HL-60/S4 treated with retinoic acid at 250 ng/mL for 4 days and 3 days (cell line): Measurements from ENCODE around the gene TBC1D4.
"Not testable (repeated sequence)": the region's sequence is repeated elsewhere in the genome, so short reads cannot be mapped to it uniquely, and the experiment has no call there.

Source experiments
- in situ Hi-C: fragments of 300-500 bp; cut with MboI; formaldehyde crosslinking; loops from 2 replicates; pipeline ENCODE4 v1.7.0; 2022; ENCODE audit warnings: low sequenced_read_pairs

Gene TBC1D4

GRCh38 chr13:75299913-75300862 is 181.8 kb downstream of the TBC1D4 start:
- in situ Hi-C loops = no loop called here

DNA sequence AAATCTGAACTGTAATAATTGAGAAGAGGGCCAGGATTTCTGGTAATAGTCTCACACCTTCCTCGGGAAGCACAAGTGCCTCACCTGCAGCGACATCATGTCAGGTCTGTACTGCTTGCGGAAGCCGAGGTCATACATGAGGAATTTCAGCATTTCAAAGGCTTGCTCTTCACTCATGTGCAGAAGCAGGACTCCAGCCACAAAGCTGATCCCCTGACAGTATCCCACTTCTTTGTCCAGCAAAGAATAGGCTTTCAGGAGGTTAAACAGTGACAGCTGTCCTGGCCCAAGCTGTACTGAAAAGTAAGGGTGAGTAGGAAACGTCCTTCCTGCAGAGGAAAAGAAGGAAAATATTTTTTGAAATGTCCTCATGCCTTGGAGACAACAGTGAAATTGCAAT is 182.7 kb downstream of the TBC1D4 start:
- in situ Hi-C loops = no loop called here

DNA sequence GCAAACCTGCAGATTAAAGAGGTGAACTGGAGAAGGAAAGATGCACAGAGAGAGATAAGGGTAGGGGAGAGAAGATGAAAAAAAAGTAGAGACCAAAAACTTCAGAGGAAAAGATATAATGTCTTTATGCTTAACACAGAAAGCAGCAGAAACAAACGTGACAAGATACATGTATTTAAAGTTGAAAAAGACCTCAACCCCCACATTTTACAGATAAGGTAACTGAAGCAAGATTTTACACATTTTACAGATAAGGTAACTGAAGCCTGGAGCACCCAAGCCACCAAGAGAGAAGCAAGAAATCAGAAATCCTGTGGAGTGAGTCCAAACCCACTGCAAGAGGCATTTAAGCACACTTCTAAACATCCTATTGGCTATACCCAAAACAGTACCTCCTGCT is 185.3 kb downstream of the TBC1D4 start:
- in situ Hi-C loops = no loop called here

DNA sequence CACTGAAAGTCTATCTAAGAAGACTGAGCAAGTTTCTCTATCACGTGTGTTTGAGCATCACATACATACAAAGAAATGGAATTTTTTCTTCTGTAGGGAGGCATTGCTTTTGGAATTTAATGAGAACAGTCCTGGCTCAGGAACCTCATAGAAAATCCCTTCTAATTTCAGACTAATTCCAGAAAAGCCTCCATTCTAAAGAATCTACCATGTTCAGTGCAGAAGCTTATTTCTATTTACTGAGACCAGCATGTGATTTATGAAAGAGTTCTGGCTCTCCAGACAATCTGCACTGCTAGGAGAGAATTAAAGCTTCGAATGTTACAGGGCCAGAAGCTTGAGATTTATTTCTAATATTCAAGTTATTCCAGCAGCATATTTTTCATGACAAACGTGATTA is 186.8 kb downstream of the TBC1D4 start:
- in situ Hi-C loops = no loop called here

DNA sequence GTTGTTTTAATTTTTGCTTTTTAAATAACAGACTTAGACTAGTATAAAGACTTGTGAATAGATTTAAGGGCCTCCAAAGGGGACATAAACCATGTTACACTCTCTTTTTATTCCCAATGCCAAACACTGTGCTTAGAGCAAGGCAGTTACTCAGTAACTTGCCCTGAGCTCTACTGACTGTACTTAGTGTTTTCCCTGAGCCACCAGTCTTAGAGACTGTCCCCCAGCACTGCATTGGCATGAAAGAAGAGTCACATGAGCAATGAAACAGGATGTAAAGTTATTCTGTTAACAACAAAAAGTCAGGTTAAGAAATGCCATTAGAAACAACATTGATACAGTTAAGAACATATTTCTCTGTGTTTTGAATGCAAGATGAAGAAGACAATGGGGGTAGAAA is 187.9 kb downstream of the TBC1D4 start:
- in situ Hi-C loops = no loop called here

DNA sequence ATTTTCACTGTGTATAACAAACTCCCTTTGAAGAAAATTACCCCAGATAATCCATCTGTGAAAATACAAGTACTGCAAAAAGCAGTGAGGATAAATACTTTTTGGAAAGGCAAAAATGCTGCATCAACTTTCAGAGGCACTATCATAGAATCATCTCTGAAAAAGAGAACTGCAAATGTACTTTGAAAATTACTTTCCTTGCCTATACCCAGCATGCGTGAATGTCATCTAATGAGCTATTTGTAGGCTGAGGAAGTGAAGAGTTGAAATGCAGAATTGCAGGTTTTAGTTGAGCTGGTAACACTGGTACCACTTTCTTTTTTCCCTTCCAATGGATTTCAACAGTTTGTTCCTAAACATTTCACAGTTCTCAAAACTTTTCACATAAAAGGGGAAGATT is 196.7 kb downstream of the TBC1D4 start:
- in situ Hi-C loops = no loop called here

DNA sequence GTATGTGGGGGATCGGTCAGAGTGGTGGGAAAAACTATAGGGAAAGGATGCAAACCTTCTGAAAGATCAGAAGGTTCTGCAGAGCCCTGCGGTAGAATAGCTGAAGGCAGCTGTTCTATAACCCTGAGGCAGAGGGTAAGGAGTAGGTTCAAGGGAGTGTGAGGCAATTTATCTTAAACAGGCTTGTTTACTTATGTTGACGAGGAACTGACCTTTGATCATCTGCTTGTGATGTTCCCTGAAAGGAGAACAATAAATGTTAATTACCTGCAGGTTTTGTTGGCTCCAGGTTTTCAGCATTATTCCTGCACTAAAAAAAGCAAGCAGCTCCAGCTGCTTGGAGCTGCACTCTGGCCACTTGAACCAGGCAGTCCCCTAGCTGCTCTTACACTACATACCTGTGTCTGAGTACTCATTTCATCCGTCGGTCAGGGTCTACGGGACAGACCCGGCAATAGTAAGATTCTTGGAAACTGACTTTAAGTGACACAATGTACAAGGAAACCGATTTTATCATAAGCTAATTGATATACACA is 202.1 kb downstream of the TBC1D4 start:
- in situ Hi-C loops = no loop called here

GRCh38 chr13:75273695-75274094 is 208.3 kb downstream of the TBC1D4 start:
- in situ Hi-C loops = not testable (repeated sequence)

DNA sequence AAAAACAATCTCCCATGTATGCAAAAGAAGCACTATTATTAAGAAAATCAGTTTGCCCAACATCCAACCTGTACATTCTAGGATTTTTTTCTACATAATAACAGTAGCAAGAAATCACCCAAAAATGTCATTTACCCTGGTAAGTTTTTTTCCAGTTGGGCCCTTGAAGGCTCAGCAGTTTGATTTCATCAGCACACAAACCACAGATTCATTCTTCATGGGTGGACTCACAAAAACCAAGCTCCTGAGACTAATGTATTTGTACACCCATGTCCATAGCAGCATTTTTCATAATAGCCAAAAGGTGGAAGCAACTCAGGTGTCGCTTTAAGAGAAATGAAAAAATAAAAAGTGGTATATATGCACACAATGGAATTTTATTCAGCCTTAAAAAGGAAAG is 210.1 kb downstream of the TBC1D4 start:
- in situ Hi-C loops = no loop called here

DNA sequence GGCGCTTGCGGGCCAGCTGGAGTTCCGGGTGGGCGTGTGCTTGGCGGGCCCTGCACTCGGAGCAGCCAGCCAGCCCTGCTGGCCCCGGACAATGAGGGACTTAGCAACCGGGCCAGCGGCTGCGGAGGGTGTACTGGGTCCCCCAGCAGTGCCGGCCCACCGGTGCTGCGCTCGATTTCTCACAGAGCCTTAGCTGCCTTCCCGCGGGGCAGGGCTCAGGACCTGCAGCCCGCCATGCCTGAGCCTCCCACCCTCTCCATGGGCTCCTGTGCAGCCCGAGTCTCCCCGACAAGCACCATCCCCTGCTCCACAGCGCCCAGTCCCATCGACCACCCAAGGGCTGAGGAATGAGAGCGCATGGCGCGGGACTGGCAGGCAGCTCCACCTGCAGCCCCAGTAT is 213.5 kb downstream of the TBC1D4 start:
- in situ Hi-C loops = not testable (repeated sequence)

DNA sequence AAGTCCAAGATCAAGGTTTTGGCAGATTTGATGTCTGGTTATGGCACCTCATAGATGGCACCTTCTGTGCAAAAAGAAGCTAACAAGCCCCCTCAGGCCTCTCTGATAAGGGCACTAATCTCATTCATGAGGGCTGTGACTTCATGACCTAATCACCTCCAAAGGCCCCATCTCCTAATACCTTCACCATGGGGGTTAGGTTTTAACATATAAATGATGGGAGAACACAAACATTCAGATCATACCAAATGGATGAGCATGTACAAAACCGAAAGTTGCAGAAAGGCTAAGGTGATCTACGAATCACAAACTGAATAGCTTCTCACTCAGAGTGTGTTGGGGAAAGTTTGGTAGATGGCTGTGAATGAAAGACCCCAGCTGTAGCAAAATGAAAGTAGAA is 217.4 kb downstream of the TBC1D4 start:
- in situ Hi-C loops = no loop called here

DNA sequence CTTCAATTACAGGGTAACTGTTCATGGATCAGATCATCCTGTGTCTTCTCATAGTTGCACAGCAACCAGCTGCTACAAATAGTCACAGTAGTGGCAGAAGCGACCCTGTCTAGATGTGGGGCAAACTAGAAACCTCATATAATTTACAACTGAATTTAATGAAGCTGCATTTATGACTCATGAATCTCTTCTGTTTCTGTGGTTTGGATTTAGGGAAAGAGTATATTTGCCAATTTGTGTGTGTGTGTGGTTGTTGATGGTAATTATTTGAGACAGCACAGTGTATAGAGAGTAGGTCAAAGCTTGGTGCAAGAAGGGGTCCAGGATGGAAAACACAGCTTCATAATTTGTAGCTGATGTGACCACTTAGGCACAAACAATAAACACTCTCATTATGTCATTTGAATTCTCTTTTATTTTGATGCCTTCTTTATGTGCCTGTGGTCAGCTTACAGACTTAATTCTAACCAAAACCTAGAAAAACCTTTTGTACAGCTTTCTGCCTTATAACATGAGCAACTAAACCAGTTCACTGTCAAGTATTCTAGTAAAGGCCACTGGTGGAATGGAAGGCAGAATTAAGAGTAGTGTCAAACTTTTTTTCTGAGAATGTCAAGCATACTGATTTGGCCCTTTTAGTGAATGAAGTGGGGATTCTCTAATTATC is 218.1 kb downstream of the TBC1D4 start:
- in situ Hi-C loops = no loop called here

GRCh38 chr13:75258159-75258782 is 223.7 kb downstream of the TBC1D4 start:
- in situ Hi-C loops = no loop called here

DNA sequence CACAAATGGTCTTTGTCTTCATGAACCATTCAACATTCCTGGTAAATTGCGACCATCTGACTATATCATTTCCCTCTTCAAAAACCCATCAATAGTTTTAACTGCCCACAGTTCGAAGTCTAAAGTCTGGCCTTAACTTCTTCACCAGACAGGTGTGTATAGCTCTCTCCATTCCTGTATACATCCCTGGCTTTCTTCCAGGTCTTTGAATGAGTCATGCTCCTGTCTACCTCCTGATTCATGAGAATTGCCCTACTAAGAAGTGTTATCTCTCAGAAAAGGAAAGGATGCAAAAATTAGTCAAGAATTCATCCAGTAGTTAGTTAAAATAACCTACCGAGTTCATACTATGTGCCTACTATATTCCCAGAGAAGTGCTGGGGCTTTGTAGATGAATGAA is 225.0 kb downstream of the TBC1D4 start:
- in situ Hi-C loops = no loop called here

GRCh38 chr13:75255653-75256052 is 226.3 kb downstream of the TBC1D4 start:
- in situ Hi-C loops = no loop called here

- in situ Hi-C loops = no loop called here
Observed at GRCh38 chr13:75255147-75255546, 226.8 kb downstream of the TBC1D4 start.

- in situ Hi-C loops = no loop called here
Observed at GRCh38 chr13:75251188-75251587, 230.8 kb downstream of the TBC1D4 start.

DNA sequence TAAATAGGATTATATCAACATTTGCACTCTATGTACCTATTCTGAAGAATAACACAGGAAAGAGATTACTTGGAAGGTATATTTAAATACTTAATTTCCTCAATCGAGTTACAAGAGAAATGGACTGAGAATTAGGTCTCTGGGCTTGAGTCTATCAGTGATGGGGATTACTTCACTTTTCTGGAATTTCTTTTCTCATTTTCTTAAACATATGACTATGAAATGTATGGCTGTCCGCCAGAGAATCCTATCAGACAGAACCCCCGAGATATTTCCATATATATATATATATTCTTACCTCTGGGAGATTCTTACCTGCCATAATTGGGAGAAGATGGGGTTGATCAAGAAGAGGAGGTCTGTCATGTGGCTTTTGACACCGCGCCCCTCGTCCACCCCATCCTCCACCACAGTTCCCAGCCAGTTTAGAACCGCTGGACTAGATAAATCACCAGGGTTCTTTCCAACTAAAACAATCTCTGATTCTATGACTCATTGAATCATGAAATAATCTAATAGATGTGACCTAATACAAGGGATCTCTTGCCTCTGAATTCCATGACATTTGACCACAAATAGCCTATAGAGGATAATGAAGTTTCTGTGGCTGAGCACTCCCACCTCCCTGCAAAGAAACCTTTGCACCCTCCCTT is 231.3 kb downstream of the TBC1D4 start:
- in situ Hi-C loops = no loop called here

- in situ Hi-C loops = not testable (repeated sequence)
Observed at GRCh38 chr13:75245578-75245977, 236.4 kb downstream of the TBC1D4 start.

GRCh38 chr13:75240240-75240639 is 241.7 kb downstream of the TBC1D4 start:
- in situ Hi-C loops = not testable (repeated sequence)

DNA sequence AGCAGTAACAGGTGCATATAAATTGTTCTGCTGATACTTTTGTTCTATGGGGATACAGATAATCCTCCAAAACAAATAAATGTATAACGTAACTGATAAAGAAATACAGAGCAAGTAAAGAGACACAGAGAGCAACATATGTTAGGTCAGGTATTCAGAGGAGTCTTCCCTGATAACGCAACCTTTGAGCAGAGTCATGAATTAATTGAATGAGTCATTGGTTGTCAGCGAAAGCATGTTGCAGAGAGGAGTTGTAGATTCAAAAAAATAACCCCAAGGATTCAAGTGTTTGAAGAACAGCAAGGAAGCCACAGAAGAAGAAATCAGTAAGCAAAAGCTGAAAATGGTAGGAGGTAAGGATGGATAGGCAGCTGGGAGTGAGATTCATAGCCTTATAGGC is 245.2 kb downstream of the TBC1D4 start:
- in situ Hi-C loops = no loop called here
